ENCODE data around the gene MACROH2A2. TPM values are rescaled to one million over a fixed set of nuclear protein-coding genes. Genes with fewer than 3 reads are reported as not detected.
"Not testable (repeated sequence)": the region's sequence is repeated elsewhere in the genome, so short reads cannot be mapped to it uniquely, and the experiment has no call there.

The MACROH2A2 gene
- total RNA-seq, 1 donor from 2014 or later: 5.3 TPM

DNA sequence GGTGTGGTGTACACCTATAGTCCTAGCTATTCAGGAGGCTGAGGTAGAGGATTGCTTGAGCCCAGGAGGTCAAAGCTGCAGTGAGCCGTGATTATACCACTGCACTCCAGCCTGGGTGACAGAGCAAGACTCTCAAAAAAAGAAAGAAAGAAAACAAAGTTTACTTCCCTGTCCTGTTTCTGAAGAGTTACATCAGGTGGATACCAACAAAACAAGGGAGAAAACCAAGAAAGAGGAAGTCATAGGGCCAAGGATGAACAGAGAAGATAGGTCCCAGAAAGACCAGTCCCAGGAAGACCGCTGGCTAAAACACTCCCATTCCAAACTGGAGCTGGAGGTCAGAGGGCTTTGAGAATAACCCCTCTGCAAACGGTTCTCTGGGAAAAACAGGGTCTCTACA is 13.5 kb downstream of the MACROH2A2 start:
- ATAC-seq (no peak), DNase-seq (ENCODE audit: low spot score) (no peak)

DNA sequence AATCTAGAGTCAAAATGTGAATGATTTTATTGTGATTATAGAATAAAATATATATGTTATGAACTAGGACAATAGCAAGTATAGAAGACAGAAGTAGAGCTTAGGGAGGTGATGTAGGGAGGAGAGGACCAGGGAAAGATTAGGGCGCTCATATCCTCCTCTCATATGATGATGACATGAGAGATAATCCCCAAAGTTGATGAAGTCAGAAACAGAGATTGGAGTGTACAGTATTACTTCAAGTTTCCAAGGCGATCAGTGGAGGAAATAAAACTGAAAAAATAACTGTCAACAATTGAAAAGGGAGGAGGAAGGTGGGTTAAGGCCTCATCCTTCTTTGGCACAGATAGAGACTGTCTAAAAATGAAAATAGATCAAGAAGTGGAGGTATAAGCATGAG is 14.9 kb downstream of the MACROH2A2 start:
- no peak for DNase-seq (ENCODE audit: low spot score)
- no peak for ATAC-seq

DNA sequence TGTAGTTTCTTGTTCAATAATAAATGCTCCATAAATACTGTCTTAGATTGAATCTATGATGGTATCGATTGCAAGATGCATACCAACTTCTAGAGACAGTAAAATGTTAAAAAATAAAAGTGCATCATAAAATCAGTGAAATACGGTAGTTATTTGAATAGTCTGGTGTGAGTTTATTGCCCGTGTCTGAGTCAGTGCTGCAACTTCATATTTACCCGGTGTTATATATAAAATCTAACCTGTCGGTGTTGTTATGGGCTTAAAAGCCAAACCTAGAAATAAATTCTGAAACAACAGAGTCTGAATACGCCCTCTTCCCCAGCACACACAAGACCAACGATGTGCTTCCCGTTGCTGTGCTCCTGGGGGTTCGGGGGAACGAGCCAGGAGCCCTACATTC is 16.3 kb downstream of the MACROH2A2 start:
- DNase-seq (ENCODE audit: low spot score): no peak
- ATAC-seq: no peak

DNA sequence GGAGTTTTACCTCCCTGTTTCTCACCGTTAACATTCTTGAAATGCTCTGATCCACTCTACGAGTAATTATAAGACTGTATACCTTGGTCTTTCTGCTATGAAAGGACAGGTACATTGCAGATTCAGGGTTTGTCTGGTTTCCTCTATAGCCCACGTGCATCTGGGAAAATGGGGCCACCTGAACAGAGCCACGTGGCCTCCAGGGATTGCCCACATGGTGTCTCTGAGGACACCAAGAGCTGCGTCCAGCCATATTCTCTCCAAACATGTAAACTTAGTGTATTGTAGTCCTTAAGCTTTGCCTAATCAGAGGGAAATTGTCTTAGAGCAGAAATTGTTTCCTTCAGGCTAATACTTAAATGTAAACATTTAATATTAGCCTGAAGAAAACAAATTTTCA is 16.7 kb downstream of the MACROH2A2 start:
- DNase-seq (ENCODE audit: low spot score) (no peak), ATAC-seq (no peak)

DNA sequence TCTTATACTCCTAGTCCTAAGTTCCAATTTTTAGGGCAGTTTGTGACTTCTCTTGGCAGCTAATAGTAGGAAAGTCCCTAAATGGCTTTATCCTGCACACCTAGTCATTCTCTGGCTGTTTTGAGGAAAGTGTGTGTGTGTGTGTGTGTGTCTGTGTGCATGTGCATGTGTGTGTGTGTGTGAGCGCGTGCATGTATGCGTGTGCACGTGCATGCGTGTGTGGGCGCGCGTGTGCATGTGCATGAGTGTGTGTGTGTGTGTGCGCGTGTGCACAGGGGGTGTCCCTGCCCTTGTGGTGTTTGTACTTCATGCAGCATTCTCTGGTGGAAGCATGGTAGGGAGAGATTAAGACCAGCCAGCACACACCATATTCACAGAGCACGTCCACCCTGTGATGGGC is 18.2 kb downstream of the MACROH2A2 start:
- DNase-seq (ENCODE audit: low spot score): no peak

DNA sequence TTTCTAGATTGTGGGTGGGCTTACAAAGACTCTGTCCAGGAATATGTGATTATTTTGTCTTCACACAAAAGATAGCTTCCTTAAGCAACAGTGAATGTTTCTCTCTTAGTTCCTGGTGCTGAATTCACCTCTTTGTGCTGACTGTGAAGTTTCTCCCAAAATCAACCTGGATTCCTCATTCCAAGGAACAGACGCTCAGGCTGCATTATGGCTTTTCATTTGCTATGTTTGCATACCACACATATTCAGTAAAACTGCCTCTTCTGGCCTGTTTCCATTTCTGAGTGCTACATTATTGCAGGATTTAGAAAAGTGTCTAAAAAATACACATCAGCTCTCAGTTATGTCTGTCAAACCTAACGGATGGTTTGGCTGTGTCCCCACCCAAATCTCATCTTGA is 21.5 kb downstream of the MACROH2A2 start:
- ATAC-seq: no peak
- DNase-seq (ENCODE audit: low spot score): no peak

More for the DNA sequence above, 18.2 kb downstream of the MACROH2A2 start:
- ATAC-seq: no peak

DNA sequence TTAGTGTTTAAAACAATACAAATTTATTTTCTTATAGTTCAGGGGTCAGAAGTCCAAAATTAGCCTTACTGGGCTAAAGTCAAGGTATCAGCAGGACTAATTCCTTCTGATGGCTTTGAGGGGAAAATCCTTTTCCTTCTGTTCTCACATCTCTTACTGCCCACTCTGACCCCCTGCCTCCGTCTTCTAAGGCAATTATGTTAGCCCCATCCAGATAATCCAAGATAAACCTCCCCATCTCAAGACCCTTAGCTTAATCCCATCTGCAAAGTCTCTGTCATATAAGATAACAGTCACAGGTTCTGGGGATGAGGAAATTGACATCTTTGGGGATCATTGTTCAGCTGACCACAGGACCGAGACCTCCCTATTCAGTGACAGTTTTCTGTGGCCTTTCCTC is 22.3 kb downstream of the MACROH2A2 start:
- ATAC-seq (no peak), DNase-seq (ENCODE audit: low spot score) (no peak)

DNA sequence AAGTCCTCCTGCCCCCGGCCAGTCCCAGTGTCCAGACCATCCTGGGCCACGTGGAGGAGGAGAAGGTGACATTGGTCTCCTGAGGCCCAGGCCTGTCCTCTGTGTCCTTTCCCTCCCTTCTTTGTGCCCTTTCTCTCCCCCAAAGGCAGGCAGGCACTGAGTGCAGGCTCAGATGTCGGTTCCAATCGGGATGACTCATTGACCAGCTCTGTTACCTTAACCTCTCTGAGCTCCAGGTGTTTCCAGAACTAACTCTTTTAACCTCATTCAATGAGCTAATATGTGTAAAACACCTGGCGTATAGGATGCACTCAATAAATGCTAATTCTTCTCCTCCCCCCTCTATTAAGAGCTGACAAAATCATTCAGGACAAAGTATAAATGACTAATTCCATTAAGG is 25.7 kb downstream of the MACROH2A2 start:
- DNase-seq (ENCODE audit: low spot score) (no peak), ATAC-seq (no peak)

DNA sequence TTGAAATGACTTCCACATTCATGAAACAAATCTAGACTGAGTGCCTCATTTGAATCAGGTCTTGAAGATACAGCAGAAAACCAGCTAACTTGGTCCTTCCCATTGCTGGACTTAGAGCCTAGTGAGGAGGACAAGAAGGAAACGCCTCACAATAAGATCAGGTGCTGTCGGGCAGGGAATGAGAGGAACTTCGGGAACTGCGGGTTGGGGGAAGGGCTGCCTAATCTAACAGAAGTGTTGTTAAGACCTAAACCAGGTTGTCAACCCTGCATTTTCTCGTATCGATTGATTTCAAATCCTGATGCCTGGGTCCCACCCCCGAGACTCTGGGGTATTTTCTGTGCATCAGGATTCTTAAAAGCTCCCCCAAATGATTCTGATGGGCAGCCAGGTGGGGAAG is 26.3 kb downstream of the MACROH2A2 start:
- DNase-seq (ENCODE audit: low spot score): no peak
- no peak for ATAC-seq

DNA sequence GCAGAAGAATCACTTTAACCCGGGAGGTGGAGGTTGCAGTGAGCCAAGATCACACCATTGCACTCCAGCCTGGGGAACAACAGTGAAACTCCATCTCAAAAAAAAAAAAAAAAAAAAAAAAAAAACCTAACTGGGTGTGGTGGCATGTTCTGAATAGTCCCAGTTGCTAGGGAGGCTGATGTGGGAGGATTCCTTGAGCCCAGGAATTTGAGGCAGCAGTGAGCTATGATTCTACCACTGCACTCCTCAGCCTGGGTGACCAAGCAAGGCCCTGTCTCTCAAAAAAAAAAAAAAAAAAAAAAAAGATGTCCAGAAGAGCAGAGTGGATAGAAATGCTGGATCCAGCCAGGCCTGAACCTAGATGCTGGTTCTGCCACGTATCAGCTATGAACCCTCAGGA is 28.1 kb downstream of the MACROH2A2 start:
- not testable (repeated sequence) for DNase-seq (ENCODE audit: low spot score); ATAC-seq

DNA sequence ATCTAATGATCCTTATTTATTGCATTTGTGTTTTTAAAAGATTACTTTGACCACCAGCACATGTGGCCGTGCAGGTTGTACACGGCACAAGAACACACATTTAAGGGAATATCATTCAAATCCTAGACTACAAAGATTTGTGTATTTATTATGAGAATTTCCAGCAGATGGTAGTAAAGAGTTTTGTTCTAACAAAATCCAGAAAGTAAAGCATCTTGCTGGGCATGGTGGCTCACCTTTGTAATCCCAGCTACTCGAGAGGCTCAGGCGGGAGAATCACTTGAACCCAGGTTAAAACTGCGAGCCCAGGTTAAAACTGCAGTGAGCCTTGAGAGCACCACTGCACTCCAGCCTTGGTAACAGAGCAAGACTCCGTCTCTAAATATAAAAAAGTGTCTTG is 31.5 kb downstream of the MACROH2A2 start:
- DNase-seq (ENCODE audit: low spot score): no peak
- peak; percentile 70 for ATAC-seq

DNA sequence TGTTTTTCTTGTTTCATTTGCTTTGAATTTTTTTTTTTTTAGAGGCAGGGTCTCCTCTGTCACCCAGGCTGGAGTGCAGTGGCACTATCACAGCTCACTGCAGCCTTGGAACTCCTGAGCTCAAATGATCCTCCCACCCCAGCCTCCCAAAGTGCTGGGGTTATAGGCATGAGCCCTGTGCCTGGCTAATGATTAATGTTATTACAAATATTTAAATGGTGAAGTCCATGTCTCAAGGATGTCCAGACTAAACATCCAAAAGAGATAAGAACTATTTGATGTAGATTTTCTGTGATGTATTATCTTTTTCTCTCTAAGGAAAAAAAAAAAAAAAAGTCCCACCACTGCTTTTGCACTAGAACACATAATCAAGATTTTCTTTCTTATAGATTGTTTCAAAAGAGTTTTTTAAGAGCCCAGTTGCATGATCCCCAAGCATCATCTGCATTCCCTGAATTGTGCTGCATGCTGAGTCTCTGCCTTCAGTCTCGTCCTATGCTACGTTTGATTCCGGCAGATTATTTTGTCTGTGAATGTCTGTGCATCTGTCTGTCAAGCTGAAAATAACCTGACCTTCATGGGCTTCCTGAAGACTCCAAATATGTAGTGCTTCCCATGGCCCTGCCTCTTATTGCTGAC is 33.4 kb downstream of the MACROH2A2 start:
- peak; percentile 83 for ATAC-seq
- DNase-seq (ENCODE audit: low spot score): no peak

DNA sequence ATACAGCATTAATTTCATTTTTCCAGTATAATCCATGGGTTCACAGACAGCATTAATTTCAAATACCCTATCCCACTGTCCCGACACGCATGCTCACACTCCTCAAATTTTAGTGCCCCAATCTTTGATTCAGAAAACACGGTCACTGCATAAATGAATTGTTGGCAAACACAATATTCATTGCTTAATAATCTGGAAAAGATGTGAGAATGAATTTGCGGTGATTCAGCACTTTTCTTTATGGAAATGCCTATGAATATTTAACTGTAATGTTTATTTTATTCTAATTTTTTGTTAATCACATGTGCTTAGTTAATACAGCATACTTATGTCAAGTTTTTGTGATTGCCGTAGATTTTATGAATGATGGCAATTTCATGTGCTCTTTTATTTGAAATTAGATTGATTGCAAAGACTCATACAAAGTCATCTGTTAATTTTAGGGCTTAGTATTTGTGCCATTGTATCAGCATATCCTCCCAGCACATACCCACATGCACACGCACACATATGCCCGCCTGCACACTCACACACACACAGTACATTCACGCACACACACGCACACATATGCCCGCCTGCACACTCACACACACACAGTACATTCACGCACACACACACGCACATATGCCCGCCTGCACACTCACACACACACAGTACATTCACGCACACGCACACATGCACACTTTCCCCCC is 35.1 kb downstream of the MACROH2A2 start:
- ATAC-seq: no peak
- DNase-seq (ENCODE audit: low spot score): no peak

DNA sequence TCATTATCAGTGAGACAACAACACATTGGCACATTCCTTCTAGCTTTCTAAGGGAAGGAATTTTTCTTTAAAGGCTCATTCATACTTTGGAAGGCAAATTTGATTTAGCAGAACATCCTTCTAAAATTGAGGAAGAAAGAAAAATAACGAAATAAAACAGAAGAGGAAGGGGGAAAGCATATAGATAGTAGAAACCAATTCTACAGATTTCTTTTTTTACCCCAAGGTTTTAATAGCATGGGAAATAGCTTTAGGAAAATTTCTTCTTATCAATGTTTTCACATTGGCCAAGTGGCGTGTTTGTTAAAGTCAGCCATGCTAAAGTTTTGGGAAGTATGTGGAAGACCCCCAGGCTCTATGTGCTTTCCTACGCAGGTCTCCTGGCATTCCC is 35.7 kb downstream of the MACROH2A2 start:
- DNase-seq (ENCODE audit: low spot score) (no peak), ATAC-seq (no peak)

DNA sequence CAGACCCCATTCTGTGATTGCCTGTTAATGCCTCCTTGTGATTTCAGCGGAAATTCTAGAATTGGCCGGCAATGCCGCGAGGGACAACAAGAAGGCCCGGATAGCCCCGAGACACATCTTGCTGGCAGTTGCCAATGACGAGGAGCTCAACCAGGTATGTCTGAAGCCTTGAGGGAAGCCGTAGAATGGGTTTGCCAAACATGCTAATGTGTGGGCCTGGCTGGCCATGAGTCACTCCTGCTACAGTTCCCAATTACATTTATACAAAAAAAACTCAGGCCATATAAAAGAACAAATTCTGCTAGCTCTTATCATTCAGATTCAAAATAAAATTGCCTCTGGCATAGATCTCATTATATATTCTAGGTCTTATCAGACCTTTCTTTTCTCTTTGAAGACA is 37.4 kb downstream of the MACROH2A2 start:
- DNase-seq (ENCODE audit: low spot score) (no peak), ATAC-seq (no peak)

DNA sequence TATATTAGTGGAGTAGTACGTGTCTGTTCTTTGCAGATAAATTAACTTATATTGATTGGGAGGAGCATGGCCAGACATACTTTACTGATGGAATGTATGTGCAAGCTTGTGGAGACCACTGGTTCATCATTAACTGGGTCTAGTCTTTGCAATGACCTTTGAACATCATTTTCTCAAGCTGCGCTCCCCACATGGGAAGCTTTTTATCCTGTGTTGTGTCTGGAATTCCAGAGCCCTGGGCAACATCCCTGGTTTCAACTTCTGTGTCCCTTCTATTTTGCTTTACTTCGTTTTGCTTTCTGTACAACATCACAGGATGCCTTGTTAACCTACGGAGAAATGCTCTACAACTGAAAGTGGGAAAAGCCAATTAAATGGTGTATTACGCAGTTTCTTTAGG is 38.3 kb downstream of the MACROH2A2 start:
- DNase-seq (ENCODE audit: low spot score): no peak
- peak; percentile 48 for ATAC-seq

DNA sequence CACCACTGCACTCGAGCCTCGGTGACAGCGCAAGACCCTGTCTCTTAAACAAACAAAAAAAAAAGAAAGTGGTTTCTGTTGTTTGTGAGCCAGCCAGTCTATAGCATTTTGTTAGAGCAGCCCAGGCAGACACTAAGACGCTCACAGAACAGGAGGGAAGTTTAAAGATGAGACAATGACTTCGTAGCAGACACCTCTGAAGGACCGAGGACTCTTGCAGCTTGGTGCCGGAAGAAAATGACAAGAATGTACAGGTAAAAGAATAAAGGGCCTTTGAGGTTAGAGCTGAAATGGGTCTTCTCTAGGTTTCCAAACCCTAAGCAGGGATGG is 39.7 kb downstream of the MACROH2A2 start:
- ATAC-seq: no peak
- DNase-seq (ENCODE audit: low spot score): no peak

DNA sequence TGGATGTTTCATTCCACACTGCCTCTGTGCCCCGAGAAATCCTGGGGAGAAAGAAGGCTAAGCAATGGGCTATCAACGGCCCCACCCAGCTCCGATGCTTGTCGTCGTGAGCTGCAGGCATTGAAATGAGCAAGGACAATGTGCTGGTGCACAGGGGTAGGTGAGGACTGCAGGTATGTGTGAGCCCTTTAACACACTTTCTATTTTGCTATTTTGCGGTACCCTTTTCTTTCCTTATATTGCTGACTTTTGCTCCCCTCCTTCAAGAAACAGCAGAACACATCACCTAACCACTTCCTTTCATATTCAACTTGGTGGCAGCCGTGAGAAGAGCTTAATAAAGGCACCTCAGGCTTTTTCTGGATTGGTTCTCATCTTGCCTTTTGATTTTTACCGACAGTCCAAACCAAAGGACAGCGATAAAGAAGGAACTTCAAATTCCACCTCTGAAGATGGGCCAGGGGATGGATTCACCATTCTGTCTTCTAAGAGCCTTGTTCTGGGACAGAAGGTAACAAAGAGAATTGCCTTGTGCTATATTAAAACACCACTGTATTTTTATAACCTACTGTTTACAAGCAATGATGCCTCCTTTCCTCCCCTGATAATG is 40.8 kb downstream of the MACROH2A2 start:
- ATAC-seq: no peak
- DNase-seq (ENCODE audit: low spot score): no peak

DNA sequence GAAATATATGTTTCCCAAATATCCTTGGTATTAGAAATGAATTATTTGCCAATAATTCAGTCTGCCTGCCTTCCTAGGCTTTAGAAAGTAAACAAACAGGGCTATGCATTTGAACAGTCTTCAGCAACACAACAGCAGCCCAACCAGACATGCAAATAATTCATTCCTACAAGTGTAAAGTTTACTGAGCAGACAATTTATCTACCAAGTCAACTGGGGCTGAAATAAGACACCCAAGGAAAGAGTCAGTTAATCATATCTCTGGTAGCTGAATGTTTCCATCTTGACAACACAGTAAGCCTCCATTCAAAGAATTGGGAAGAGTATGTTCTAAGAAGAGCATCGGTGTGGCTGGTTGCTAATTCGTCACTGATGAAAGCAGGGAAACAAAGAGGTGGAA is 41.6 kb downstream of the MACROH2A2 start:
- no peak for DNase-seq (ENCODE audit: low spot score)

DNA sequence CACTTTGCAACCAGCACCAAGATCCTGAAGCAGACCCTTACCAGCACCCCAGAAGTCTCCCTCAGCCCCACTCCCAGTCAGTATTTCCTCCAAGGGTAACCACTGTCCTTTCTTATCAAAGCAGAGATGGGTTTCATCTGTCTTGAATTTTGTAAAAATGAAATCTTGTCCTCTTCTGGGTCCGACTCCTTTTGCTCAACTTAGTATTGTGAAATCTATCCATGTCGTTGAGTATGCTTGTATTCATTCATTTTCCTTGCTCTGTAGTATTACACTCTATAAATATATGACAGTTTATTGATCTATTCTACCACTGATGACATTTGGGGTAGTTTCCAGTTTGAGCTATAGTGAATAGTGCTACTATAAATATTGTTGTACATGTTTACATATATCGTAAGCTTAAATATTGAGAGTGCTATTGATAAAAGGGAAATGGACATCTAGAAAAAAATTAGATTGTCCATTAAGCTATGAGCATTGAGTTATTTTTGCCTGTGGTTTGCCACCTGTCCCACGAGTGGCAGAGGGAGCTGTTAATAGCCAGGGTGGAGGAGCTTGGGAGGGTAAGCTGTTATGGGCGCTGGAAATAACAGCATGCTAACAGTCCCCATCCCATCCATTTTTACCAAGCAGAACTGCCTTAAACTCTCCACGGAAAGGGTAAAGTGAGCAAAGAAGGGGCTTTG is 43.5 kb downstream of the MACROH2A2 start:
- no peak for ATAC-seq

More for the DNA sequence above, 41.6 kb downstream of the MACROH2A2 start:
- ATAC-seq: no peak

DNA sequence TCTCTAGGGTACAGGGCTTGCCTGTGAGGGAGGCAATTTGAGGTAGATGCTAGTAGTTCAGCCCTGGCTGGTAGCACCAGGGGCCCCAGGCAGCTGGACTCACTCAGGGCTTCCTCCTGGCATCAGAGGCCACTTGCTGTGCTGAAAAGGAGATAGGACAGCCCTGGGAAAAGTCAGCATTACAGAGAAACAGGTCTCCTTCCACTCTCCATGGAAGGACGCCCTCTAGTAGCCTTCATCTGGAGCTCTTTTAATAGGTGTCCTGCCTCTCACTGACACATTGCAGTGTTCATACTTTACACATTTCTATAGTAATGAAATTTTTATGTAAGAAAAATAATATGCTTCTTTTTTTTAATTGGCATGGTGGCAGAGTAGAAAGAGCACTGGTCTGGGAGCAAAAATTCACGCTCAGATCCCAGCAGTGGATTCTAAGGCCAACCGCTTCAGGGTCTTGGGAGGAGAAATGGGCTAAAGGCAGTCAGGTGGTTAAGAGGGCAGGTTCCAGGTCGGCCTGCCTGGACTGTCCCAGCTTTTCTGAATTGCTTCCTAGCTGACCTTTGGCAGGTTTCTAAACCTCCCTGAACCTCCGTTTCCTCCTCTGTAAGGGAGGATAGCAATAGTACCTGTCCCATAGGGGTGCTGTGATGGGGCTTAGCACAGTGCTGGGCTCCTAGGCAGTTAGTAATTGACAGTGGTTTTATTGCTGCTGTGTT is 44.2 kb downstream of the MACROH2A2 start:
- peak; percentile 81 for ATAC-seq
- DNase-seq (ENCODE audit: low spot score): no peak

More for the DNA sequence above, 43.5 kb downstream of the MACROH2A2 start:
- no peak for DNase-seq (ENCODE audit: low spot score)

All from left lobe of liver (tissue), 2 donors.